GM19025 (cell line): ENCODE data around the gene RPF1.
A peak's percentile ranks its signal among the peaks of the same experiment; 100 is the strongest.
"Not testable (repeated sequence)": the region's sequence is repeated elsewhere in the genome, so short reads cannot be mapped to it uniquely, and the experiment has no call there.

ENCODE experiments used
- ATAC-seq: cut with Tn5 transposase; IDR thresholded peaks from one replicate; pipeline ENCODE4 v1.9.1; 2021; ENCODE audit warnings: mild to moderate bottlenecking, low read depth, moderate library complexity; ENCODE audit not compliant: unreplicated experiment

RPF1 gene, protein sequence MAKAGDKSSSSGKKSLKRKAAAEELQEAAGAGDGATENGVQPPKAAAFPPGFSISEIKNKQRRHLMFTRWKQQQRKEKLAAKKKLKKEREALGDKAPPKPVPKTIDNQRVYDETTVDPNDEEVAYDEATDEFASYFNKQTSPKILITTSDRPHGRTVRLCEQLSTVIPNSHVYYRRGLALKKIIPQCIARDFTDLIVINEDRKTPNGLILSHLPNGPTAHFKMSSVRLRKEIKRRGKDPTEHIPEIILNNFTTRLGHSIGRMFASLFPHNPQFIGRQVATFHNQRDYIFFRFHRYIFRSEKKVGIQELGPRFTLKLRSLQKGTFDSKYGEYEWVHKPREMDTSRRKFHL

DNA sequence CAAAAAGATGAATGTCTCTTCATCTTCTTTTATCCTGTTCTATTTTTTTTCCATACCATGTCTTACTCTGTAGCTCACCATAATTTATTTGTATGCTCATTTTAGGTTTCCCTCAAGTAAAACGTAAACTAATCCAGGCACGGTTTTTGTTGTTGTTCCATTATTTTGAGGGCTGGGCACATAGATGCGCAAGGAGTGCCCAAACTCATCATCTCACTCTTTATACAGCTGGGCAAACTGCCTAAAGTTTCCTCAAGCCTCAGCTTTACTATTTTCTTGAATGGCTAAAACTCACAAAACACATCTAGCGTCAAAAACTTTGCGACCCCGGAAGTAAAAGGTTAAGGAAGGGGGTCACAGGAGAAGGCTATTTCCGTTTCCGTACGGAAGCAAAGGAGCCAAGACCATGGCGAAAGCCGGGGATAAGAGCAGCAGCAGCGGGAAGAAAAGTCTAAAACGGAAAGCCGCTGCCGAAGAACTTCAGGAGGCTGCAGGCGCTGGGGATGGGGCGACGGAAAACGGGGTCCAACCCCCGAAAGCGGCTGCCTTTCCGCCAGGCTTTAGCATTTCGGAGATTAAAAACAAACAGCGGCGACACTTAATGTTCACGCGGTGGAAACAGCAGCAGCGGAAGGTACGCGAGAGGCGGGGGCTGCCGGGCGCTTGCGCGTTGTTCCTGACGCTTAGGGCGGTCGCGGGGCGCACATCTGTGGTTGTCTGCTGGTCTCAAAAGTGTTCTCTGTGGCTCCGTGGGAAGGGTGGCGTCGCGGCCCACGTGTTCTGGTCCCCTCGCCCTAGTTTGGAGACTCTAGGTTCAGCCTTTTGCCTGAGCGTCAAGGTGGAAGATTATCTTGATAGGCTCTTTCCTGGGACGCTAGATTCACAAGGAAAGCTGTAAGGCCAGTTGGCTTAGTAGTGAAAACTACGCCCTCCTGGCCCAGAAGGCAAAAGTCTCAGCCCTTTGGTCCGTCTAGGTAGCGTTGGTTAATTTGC is at the start of gene RPF1:
Gene RPF1 (plus strand): TSS at position 391 of the 993 bp plus-strand sequence. CDS start 16 bp downstream, at position 407.
- ATAC-seq: peak; percentile 97

DNA sequence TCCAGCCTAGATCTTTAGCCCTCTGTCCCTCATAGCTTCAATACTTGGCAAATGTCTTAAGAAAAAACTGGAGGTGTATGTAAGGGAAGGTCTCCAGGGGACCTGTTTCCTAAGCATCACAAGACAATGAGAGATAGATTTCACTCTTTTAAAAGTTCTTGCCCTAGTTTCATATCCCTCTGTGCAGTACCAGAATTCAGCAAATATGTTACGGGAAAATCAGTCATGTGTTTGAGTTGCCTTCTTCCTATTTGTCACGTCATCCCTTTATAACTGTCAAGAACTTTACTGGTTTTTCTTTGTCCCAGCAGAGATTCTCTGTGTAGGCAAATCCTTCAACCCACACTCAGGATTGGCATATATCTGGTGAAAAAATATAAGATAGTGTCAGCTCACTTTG is 48.5 kb upstream of the RPF1 start:
- ATAC-seq: no peak

DNA sequence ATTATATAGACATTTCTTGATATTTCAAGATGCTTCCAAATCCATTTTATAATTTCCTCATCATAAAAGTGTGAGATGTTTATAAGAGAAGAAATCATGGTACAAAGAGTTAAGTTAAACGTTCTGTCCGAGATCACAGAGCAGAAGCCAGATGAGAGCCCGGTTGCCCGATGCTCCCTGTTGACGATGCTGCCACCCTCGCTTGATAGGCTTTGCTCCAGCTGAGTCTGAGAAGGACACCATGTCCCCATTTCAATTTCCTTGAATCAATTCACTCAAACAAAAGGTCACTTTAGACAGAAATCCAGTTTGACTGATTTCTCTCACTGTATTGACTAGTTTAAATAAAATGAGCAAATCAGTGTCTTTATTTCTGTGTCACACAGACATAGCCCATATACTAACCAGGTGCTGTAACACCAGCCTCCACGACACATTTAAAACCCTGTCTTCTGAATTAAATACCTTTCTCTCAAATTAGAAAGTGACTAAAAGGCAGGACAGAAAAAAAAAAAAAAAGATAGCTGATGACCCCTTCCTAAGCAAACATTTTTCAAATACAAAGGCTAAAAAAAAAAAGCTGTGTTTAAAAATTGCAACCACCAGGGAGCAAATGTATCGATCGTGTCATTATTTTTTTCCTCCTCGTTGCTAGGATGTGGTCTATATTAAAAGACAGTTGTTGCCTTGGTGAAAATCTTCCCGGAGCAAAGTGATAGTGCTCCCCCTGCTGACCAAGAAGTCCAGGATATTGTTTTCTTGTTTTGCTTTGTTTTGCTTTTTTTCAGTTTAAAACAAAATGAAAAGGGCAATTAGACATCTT is 45.6 kb upstream of the RPF1 start:
- no peak for ATAC-seq

DNA sequence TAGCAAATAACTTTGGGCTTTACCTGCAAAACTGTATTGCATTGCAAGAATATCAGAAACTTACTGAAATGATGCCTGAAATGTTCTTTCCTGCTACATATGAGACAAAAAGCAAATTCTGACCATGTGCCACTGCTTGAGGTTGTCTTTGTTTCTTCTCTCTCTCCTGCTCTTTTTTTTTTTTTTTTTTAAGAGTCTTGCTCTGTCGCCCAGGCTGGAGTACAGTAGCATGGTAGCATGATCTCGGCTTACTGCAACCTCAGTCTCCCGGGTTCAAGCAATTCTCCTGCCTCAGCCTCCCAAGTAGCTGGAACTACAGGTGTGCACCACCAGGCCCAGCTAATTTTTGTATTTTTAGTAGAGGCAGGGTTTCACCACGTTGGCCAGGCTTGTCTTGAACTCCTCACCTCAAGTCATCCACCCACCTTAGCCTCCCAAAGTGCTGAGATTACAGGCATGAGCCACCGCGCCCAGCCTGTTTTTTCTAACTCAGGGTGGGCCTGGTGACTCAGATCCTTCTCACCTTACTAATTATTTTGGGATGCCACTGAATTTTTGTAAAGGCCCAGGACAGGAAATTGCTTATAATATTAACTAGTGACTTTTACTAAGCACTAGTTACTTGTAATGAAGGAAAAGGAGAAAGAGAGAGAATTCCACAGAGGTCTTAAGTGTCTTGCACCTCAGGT is 44.8 kb upstream of the RPF1 start:
- ATAC-seq: no peak

DNA sequence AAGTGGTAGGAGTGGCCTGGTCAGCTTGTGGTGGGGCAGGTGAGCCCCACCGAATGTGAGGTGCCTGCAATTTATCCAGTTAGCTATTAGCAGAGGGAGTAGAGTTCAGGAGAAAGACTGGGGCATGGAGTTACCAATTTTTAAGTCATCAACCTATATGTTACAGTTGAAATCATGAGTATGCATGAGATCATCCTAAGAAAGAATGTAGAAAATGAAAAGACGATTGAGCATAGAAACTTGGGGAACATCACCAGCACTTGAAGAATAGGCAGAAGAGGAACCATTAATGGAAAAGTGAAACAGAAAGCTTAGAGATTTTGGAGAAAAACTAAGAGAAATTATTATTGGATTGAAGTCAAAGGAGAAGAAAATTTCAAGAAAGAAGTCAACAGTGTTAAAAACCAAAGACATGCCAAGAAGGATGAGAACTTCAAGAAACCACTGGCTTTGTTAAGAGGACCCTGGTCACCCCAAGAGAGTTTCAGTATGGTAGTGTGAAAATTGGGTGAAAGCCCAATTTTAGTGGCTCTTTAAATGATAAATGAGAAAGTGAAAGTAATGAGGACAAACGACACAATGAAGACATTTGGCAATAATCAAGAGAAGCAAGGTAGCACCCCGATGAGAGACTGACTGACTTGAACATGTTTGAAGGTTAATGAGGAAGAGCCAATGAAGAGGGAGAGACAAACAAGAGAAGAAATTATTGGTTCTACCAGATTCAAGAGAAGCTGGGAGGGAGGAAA is 44.1 kb upstream of the RPF1 start:
- no peak for ATAC-seq

- ATAC-seq: no peak
Measured at GRCh38 chr1:84436876-84437655, 42.0 kb upstream of the RPF1 start.

GRCh38 chr1:84442256-84442655 is 36.8 kb upstream of the RPF1 start:
- peak; percentile 99 for ATAC-seq

- ATAC-seq: not testable (repeated sequence)
Measured at GRCh38 chr1:84442747-84443646, 36.1 kb upstream of the RPF1 start.

DNA sequence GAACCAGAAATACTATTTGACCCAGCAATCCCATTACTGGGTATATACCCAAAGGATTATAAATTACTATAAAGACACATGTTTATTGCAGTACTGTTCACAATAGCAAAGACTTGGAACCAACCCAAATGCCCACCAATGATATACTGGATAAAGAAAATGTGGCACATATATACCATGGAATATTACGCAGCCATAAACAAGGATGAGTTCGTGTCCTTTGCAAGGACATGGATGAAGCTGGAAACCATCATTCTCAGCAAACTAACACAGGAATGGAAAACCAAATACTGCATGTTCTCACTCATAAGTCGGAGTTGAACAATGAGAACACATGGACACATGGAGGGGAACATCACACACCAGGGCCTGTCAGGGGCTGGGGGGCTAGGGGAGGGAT is 30.4 kb upstream of the RPF1 start:
- ATAC-seq: not testable (repeated sequence)

DNA sequence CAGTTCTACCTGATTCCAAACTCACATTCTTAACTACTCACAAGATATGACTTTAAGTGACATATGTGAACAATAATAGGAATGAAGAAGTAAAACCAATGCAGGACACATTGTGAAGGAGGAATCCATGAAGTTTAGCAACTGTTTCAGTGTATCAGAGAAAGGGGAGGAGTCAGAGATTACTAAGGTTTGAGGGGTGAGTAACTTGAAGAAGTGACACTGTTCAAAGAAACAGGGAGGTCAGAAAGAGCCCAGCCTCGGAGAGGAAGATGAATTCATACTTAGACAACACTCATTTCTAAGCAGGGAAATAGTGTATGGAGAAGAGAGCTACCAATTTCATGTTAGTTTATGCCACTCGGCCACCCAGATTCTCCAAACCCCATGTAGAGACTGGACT is 28.2 kb upstream of the RPF1 start:
- ATAC-seq: no peak

- no peak for ATAC-seq
Measured at GRCh38 chr1:84452436-84452835, 26.6 kb upstream of the RPF1 start.

- no peak for ATAC-seq
Measured at GRCh38 chr1:84462118-84462517, 16.9 kb upstream of the RPF1 start.

GRCh38 chr1:84467298-84467697 is 11.8 kb upstream of the RPF1 start:
- no peak for ATAC-seq

- ATAC-seq: no peak
Measured at GRCh38 chr1:84476225-84476624, 2.8 kb upstream of the RPF1 start.

DNA sequence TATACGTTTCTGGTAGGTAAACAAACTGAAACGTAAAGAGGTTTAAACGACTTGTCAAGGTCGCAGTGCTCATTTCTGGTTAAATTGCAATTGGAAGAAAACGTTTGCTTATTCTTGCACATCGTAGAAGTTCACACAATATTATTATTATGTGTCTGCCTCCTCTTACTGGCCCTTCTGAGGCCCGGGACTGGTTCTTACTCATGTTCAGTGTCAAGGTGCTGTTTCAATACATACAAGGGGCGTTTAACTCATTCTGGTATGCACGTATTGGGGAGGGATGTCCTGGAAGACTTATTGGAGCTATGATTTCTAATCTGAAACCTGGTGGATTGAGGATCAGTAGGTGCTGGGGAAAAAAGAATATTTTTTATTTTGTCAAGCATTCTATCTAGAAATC is 932 bp downstream of the RPF1 start:
- ATAC-seq: no peak

DNA sequence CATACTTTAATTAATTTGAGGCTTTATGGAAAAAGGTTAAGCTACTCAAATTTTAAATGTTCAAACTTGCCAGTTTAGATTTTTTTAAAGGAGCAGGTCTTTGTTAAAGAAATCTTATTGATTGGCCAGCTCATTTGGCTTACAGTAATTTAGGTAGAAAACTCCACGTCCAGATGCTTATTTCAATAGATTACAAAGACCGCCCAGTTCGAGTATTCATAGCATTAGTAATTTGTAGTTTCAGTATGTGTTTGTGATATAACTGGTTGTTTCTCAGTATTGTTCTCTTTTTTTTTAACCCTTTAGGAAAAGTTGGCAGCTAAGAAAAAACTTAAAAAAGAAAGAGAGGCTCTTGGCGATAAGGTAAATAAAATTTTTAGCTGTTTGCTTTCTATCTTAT is 1.6 kb downstream of the RPF1 start:
- ATAC-seq: no peak

DNA sequence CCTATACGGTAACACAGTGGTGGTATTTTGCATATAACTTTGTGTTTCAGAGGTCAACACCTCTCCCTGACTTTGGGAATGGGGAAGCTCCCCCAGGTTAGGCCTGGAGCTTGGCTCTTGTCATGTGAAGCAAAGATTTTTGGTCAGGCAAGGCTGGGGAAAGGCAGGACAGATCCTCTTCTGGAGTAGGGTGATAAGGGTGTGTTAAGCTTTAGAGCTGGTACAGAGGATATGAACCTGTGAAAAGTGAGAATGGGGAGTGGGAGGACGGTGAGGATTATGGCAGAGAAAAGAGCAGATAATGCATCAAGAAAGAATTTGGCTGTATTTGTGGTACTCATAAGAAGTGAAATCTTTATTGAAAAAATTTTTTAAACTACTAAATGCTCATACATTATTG is 2.3 kb downstream of the RPF1 start:
- no peak for ATAC-seq

- no peak for ATAC-seq
Measured at GRCh38 chr1:84488107-84488506, 9.0 kb downstream of the RPF1 start.
